NB4 (cell line): ENCODE data around the gene CST4.
"Not testable (repeated sequence)": the region's sequence is repeated elsewhere in the genome, so short reads cannot be mapped to it uniquely, and the experiment has no call there.

Source experiments
- DNase-seq: peaks from one replicate; pipeline ENCODE4 v3.0.0; 2010; ENCODE audit warnings: low read depth
- H3K4me3 ChIP-seq: one replicate; pipeline ENCODE4 v1.5.1; 2011; ENCODE audit warnings: mild to moderate bottlenecking, low read depth, low read length, moderate library complexity
- CTCF ChIP-seq: IDR thresholded peaks from one replicate; pipeline ENCODE4 v1.5.1; 2012; ENCODE audit warnings: low read depth, low read length
- MAX ChIP-seq: IDR thresholded peaks from 2 replicates; pipeline ENCODE4 v1.6.1; 2011; ENCODE audit warnings: low read depth, low read length
- MYC ChIP-seq: IDR thresholded peaks from 2 replicates; pipeline ENCODE4 v1.6.1; 2011; ENCODE audit warnings: low read depth, low read length
- POLR2A ChIP-seq: IDR thresholded peaks from 2 replicates; pipeline ENCODE4 v1.6.1; 2011; ENCODE audit warnings: mild to moderate bottlenecking; ENCODE audit not compliant: insufficient read length; ENCODE audit errors: extremely low read depth

CST4 gene

GRCh38 chr20:23661002-23661429, 27.8 kb downstream of the CST4 start:
- no peak for DNase-seq
- TF ChIP-seq MYC (no peak), MAX (no peak), CTCF (no peak)
- no peak overlapping the region for H3K4me3 ChIP-seq

- no peak for DNase-seq
- H3K4me3 ChIP-seq, result no peak overlapping the region
Observed at GRCh38 chr20:23659989-23660837, 28.6 kb downstream of the CST4 start.

GRCh38 chr20:23659610-23659988, 29.2 kb downstream of the CST4 start:
- H3K4me3 ChIP-seq, DNase-seq: not testable (repeated sequence)

More at GRCh38 chr20:23659989-23660837, 28.6 kb downstream of the CST4 start:
- TF ChIP-seq POLR2A (no peak), MAX (no peak), CTCF (no peak), MYC (no peak)

GRCh38 chr20:23658989-23659609, 29.7 kb downstream of the CST4 start:
- no peak overlapping the region for H3K4me3 ChIP-seq
- DNase-seq, result no peak
- TF ChIP-seq MAX (no peak), CTCF (no peak), POLR2A (no peak), MYC (no peak)

- H3K4me3 ChIP-seq, result no peak overlapping the region
Observed at GRCh38 chr20:23658336-23658735, 30.5 kb downstream of the CST4 start.

More at GRCh38 chr20:23658336-23658735, 30.5 kb downstream of the CST4 start:
- TF ChIP-seq MYC, result no peak
- no peak for TF ChIP-seq MAX
- TF ChIP-seq POLR2A, result no peak
- no peak for TF ChIP-seq CTCF
- no peak for DNase-seq
